Mammary epithelial cell (primary cell): Measurements from ENCODE around the gene UGGT2.

Experiments used
- CTCF ChIP-seq, 2 donors: IDR thresholded peaks in 1 of 2; conservative IDR thresholded peaks in 1 of 2; 2 replicates each; pipeline ENCODE4 v1.5.1; 2011 to 2012; ENCODE audit warnings: inconsistent platforms in 2 of 2, low read length in 2 of 2, mild to moderate bottlenecking in 2 of 2, control low read depth in 1 of 2, low read depth in 1 of 2; ENCODE audit not compliant: insufficient read depth in 1 of 2; ENCODE audit errors: extremely low read depth in 1 of 2
- EZH2 ChIP-seq: IDR thresholded peaks from 2 replicates; pipeline ENCODE4 v1.6.1; 2012; ENCODE audit warnings: low read length, inconsistent platforms, borderline replicate concordance

- TF ChIP-seq CTCF (conservative IDR thresholded peaks at IDR 0.05 in 1 of 2, IDR thresholded peaks at IDR 0.05 in 1 of 2; ENCODE audit: extremely low read depth in 1 of 2, insufficient read depth in 1 of 2, low read depth in 1 of 2, low read length in 2 of 2) (no peak), EZH2 (no peak)
Observed at GRCh38 chr13:95955255-95955654, 97.9 kb downstream of the UGGT2 start.
